B cell (primary cell): ENCODE measurements around the gene MCM7. TPM values are rescaled to one million over a fixed set of nuclear protein-coding genes. Genes with fewer than 3 reads are reported as not detected.

ENCODE experiments used
- ATAC-seq: fragments of 200-7000 bp; cut with Tn5 transposase; one replicate; pipeline ENCODE4 v1.10.0; 2021; ENCODE audit warnings: low read depth, mild to moderate bottlenecking, moderate number of reproducible peaks, moderate library complexity
- CTCF ChIA-PET: fragments of 350-600 bp; sonication (Branson Sonifier 250); formaldehyde crosslinking; loops from one replicate; lab custom pipeline; 2021; ENCODE audit warnings: antibody characterized with exemption, inconsistent platforms; lab: Charles Lee
- POLR2A ChIA-PET: fragments of 350-600 bp; sonication (Branson Sonifier 250); formaldehyde crosslinking; loops from one replicate; lab custom pipeline; 2021; ENCODE audit warnings: antibody characterized with exemption; lab: Charles Lee
- DNase-seq: peaks from one replicate; pipeline ENCODE4 v3.0.0; 2013
- H2AFZ ChIP-seq: 2 replicates; pipeline ENCODE4 v1.6.1; 2012; ENCODE audit warnings: mild to moderate bottlenecking, low read depth, low read length; ENCODE audit not compliant: insufficient read depth, poor library complexity, severe bottlenecking
- H3K27ac ChIP-seq, 2 donors: 1 replicate in 1 of 2; 2 replicates in 1 of 2; pipeline ENCODE4 v1.5.1; 2012 to 2013; ENCODE audit warnings: low read length in 2 of 2, mild to moderate bottlenecking in 2 of 2, moderate library complexity in 1 of 2
- H3K27me3 ChIP-seq, 4 experiments: fragments of 200-600 bp in 1 of 4; sonication (generic) in 1 of 4; replicated peaks in 1 of 4; 1 replicate in 2 of 4; 2 replicates in 2 of 4; pipeline versions ENCODE4 v1.6.1 to v1.7.0; 2013 to 2016; ENCODE audit warnings: low read length in 3 of 4, mild to moderate bottlenecking in 2 of 4, mixed read lengths in 1 of 4, moderate library complexity in 1 of 4; ENCODE audit not compliant: insufficient read depth in 4 of 4, control insufficient read depth in 3 of 4; ENCODE audit errors: control extremely low read depth in 1 of 4
- H3K36me3 ChIP-seq, 2 experiments: replicated peaks in 1 of 2; 1 replicate in 1 of 2; 2 replicates in 1 of 2; pipeline versions ENCODE4 v1.6.1 to v1.7.1; 2013; ENCODE audit warnings: low read length in 1 of 2; ENCODE audit not compliant: insufficient read depth in 2 of 2, control insufficient read depth in 1 of 2; ENCODE audit errors: control extremely low read depth in 1 of 2, extremely low read depth in 1 of 2
- H3K4me1 ChIP-seq, 2 donors: fragments of 200-600 bp in 1 of 2; sonication (generic) in 1 of 2; 1 replicate in 1 of 2; 2 replicates in 1 of 2; pipeline versions ENCODE4 v1.5.1 to v1.6.1; 2013 to 2017; ENCODE audit warnings: low read length in 2 of 2; ENCODE audit not compliant: control insufficient read depth in 2 of 2, insufficient read depth in 2 of 2
- H3K4me2 ChIP-seq: replicated peaks from 2 replicates; pipeline ENCODE3; 2012; ENCODE audit warnings: mild to moderate bottlenecking, low read depth, low read length; ENCODE audit not compliant: poor library complexity, severe bottlenecking
- H3K4me3 ChIP-seq, 5 experiments: fragments of 200-600 bp in 1 of 5; sonication (generic) in 1 of 5; 1 replicate in 3 of 5; 2 replicates in 2 of 5; pipeline versions ENCODE4 v1.5.1 to v1.7.0; 2011 to 2016; ENCODE audit warnings: low read length in 4 of 5, mild to moderate bottlenecking in 4 of 5, low read depth in 2 of 5, control low read depth in 1 of 5, moderate library complexity in 1 of 5; ENCODE audit not compliant: insufficient read depth in 1 of 5; ENCODE audit errors: control extremely low read depth in 1 of 5, extremely low read depth in 1 of 5
- H3K79me2 ChIP-seq: fragments of 200-600 bp; sonication (generic); one replicate; pipeline ENCODE4 v1.6.0; 2016; ENCODE audit warnings: low read length; ENCODE audit not compliant: control insufficient read depth, insufficient read depth
- H3K9ac ChIP-seq: fragments of 200-600 bp; sonication (generic); 2 replicates; pipeline ENCODE4 v1.6.1; 2017; ENCODE audit warnings: mild to moderate bottlenecking, low read length, moderate library complexity
- H3K9me3 ChIP-seq, 3 donors: one replicate each; pipeline versions ENCODE4 v1.6.1 to v1.7.1; 2013; ENCODE audit warnings: low read length in 2 of 3; ENCODE audit not compliant: control insufficient read depth in 2 of 3, insufficient read depth in 1 of 3; ENCODE audit errors: control extremely low read depth in 1 of 3
- H4K20me1 ChIP-seq: 2 replicates; pipeline ENCODE4 v1.6.0; 2012; ENCODE audit warnings: mild to moderate bottlenecking, low read length; ENCODE audit not compliant: insufficient read depth, control insufficient read depth, poor library complexity, severe bottlenecking
- H3K27ac Mint-ChIP-seq: one replicate; pipeline ENCODE4 v1.8.0; 2021; ENCODE audit warnings: mixed read lengths
- H3K27me3 Mint-ChIP-seq: one replicate; pipeline ENCODE4 v1.8.0; 2021; ENCODE audit warnings: mixed read lengths
- H3K4me1 Mint-ChIP-seq: one replicate; pipeline ENCODE4 v1.8.0; 2021; ENCODE audit warnings: mixed read lengths
- H3K4me3 Mint-ChIP-seq: one replicate; pipeline ENCODE4 v1.8.0; 2021; ENCODE audit warnings: mixed read lengths
- H3K9me3 Mint-ChIP-seq: one replicate; pipeline ENCODE4 v1.8.0; 2022; ENCODE audit warnings: mixed read lengths; ENCODE audit not compliant: insufficient read depth
- CTCF ChIP-seq: fragments of 200-600 bp; IDR thresholded peaks from one replicate; pipeline ENCODE4 v1.8.0; 2022; ENCODE audit warnings: antibody characterized with exemption, mild to moderate bottlenecking
- EZH2 ChIP-seq: IDR thresholded peaks from 2 replicates; pipeline ENCODE4 v1.6.1; 2012; ENCODE audit warnings: borderline replicate concordance, low read depth, mild to moderate bottlenecking, moderate library complexity, low read length; ENCODE audit not compliant: insufficient read depth, poor library complexity, severe bottlenecking
- WGBS: methylation state at CpG from one replicate; pipeline ENCODE4 v1.1.5; 2013; ENCODE audit warnings: missing lambda C conversion rate; ENCODE audit not compliant: insufficient coverage; 5-methylcytosine and 5-hydroxymethylcytosine counted together
- intact Hi-C: fragments of 100-400 bp; cut with micrococcal nuclease; formaldehyde crosslinking; loops from one replicate; pipeline ENCODE4 v1.10.0; 2022
- polyA plus RNA-seq: library from polyadenylated mRNA; depleted of rRNA; stranded (reverse); fragments of >200 nt; gene quantifications from 2 replicates; pipeline ENCODE4 v1.2.3, GENCODE V29; 2012
- total RNA-seq, 2 donors: library from RNA; stranded (reverse); fragments of 120-200 nt in 1 of 2; gene quantifications; 1 replicate in 1 of 2; 2 replicates in 1 of 2; pipeline versions ENCODE4 v1.2.3 to v1.2.4, GENCODE V29; 2013 to 2022

MCM7 gene
- total and polyA plus RNA-seq, 2 donors (not counting 1 experiment from before 2014, with no cell fraction given): 154 to 171 TPM

GRCh38 chr7:100098913-100099312 is 2.3 kb downstream of the MCM7 start:
- peaks cover 40% of the 10 kb centered on the region for H3K79me2 ChIP-seq
- intact Hi-C loops: no loop called here
- ChIA-PET POLR2A (no interaction called here), CTCF (interaction anchor here (3.2 to 5.3 kb wide), 2 partner anchors 16 to 32 kb away, joined by 19 to 43 read pairs; no protein-coding TSS in a partner anchor)
- H2AFZ ChIP-seq: no peak overlapping the region
- ATAC-seq: no peak
- H3K27me3 ChIP-seq: no peaks in the 10 kb centered on the region
- peaks cover 2 to 54% of the 10 kb centered on the region in 2 experiments for H3K36me3 ChIP-seq
- peaks cover 36% of the 10 kb centered on the region for H4K20me1 ChIP-seq
- 95% methylated on average over 9 of the region's 10 CpGs for WGBS
- peak overlapping the region; percentile 98 for H3K4me2 ChIP-seq
- DNase-seq: no peak
- no peaks in the 10 kb centered on the region for H3K9me3 Mint-ChIP-seq
- H3K9me3 ChIP-seq: no peaks in the 10 kb centered on the region
- no peak overlapping the region for H3K9ac ChIP-seq
- peaks cover 13 to 24% of the 10 kb centered on the region in 2 donors for H3K4me1 ChIP-seq
- H3K4me3 ChIP-seq: no peak overlapping the region
- no peaks in the 10 kb centered on the region for H3K27me3 Mint-ChIP-seq
- no peak for TF ChIP-seq CTCF
- TF ChIP-seq EZH2: no peak
- H3K4me3 Mint-ChIP-seq: peak overlapping the region; percentile 96
- H3K27ac Mint-ChIP-seq: peak overlapping the region; percentile 57
- peak overlapping the region; percentile 3 to 24 for H3K27ac ChIP-seq
- H3K4me1 Mint-ChIP-seq: peaks cover 40% of the 10 kb centered on the region

DNA sequence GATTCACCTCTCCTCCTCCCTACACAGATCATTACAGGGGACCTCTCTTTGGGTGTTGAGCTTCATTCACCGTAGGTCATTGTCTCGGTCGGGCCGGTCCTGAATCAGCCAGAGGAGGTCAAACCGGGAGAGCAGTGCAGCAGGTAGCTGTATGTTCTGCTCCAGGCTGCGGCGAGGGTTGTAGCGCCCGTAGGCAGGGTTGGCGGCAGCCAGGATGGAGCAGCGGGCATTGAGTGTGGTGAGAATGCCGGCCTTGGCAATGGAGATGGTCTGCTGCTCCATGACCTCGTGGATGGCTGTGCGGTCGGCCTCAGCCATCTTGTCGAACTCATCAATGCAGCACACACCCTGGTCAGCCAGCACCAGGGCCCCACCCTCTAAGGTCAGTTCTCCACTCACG is 5.5 kb downstream of the MCM7 start:
- Histone ChIP-seq H3K4me3 (no peak overlapping the region), H3K9ac (no peak overlapping the region), H3K27ac (no peak overlapping the region), H4K20me1 (peaks cover 49% of the 10 kb centered on the region), H3K27me3 (no peaks in the 10 kb centered on the region), H3K4me2 (no peak overlapping the region), H3K36me3 (peaks cover 2 to 86% of the 10 kb centered on the region in 2 experiments), H3K9me3 (no peaks in the 10 kb centered on the region), H2AFZ (no peak overlapping the region), H3K79me2 (peaks cover 36% of the 10 kb centered on the region), H3K4me1 (peaks cover 10 to 15% of the 10 kb centered on the region in 2 donors)
- ChIA-PET POLR2A (interaction anchor here (0.6 kb wide), 1 partner anchor 1216 kb away, joined by 7 read pairs; no protein-coding TSS in a partner anchor), CTCF (no interaction called here)
- H3K4me3 Mint-ChIP-seq: no peak overlapping the region
- no peak for DNase-seq
- WGBS: 98% methylated on average over 15 of the region's 17 CpGs
- intact Hi-C loops: no loop called here
- TF ChIP-seq EZH2: no peak
- H3K4me1 Mint-ChIP-seq: peaks cover 29% of the 10 kb centered on the region
- no peaks in the 10 kb centered on the region for H3K27me3 Mint-ChIP-seq
- H3K9me3 Mint-ChIP-seq: no peaks in the 10 kb centered on the region
- ATAC-seq: no peak
- H3K27ac Mint-ChIP-seq: peak overlapping the region; percentile 10
